ENCODE measurements around the gene TCTN3.

Gene TCTN3

GRCh38 chr10:95661818-95662217 is 31.9 kb downstream of the TCTN3 start:
- no peak overlapping the region for H3K4me3 ChIP-seq (ENCODE audit: low read depth, low read length)
- TF ChIP-seq CTCF (conservative IDR thresholded peaks at IDR 0.05; ENCODE audit: low read depth, low read length), result no peak
- peak; percentile 63 for DNase-seq (ENCODE audit: low read depth)

- no peak overlapping the region for H3K4me3 ChIP-seq (ENCODE audit: low read depth, low read length)
- peak; percentile 50 for DNase-seq (ENCODE audit: low read depth)
- TF ChIP-seq CTCF (conservative IDR thresholded peaks at IDR 0.05; ENCODE audit: low read depth, low read length), result no peak
Measured at GRCh38 chr10:95660283-95660682, 33.4 kb downstream of the TCTN3 start.

GRCh38 chr10:95657250-95657649 is 36.5 kb downstream of the TCTN3 start:
- H3K4me3 ChIP-seq (ENCODE audit: low read depth, low read length), result peak overlapping the region; percentile 92
- no peak for DNase-seq (ENCODE audit: low read depth)
- TF ChIP-seq CTCF (conservative IDR thresholded peaks at IDR 0.05; ENCODE audit: low read depth, low read length), result no peak

GRCh38 chr10:95656291-95657164 is 37.2 kb downstream of the TCTN3 start, which contains the start of gene ALDH18A1:
ALDH18A1 (minus strand) TSS chr10:95656711; CDS start chr10:95653377, 3,334 bp downstream.
- H3K4me3 ChIP-seq (ENCODE audit: low read depth, low read length), result peak within 1 kb of the TSS; percentile 92
- peak; percentile 92 for DNase-seq (ENCODE audit: low read depth)
- no peak for TF ChIP-seq CTCF (conservative IDR thresholded peaks at IDR 0.05; ENCODE audit: low read depth, low read length)

- DNase-seq (ENCODE audit: low read depth), result peak; percentile 43
- H3K4me3 ChIP-seq (ENCODE audit: low read depth, low read length), result peak overlapping the region; percentile 92
- TF ChIP-seq CTCF (conservative IDR thresholded peaks at IDR 0.05; ENCODE audit: low read depth, low read length), result no peak
Measured at GRCh38 chr10:95655571-95656290, 38.0 kb downstream of the TCTN3 start.

GRCh38 chr10:95653895-95654294 is 39.8 kb downstream of the TCTN3 start:
- no peak for TF ChIP-seq CTCF (conservative IDR thresholded peaks at IDR 0.05; ENCODE audit: low read depth, low read length)
- DNase-seq (ENCODE audit: low read depth), result no peak
- H3K4me3 ChIP-seq (ENCODE audit: low read depth, low read length), result no peak overlapping the region

Data from choroid plexus epithelial cell (primary cell).